ENCODE results near the gene SNX30.

The SNX30 gene

GRCh38 chr9:112752334-112753125 lies 2.0 kb downstream of the SNX30 start:
- DNase-seq: no peak

GRCh38 chr9:112753725-112754124 lies 3.2 kb downstream of the SNX30 start:
- peak; percentile 92 for DNase-seq

- DNase-seq: peak; percentile 81
Measured at GRCh38 chr9:112754578-112754977, 4.0 kb downstream of the SNX30 start.

- DNase-seq: peak; percentile 39
Measured at GRCh38 chr9:112755016-112755427, 4.5 kb downstream of the SNX30 start.

GRCh38 chr9:112755675-112756074 lies 5.1 kb downstream of the SNX30 start:
- DNase-seq: no peak

- peak; percentile 59 for DNase-seq
Measured at GRCh38 chr9:112757282-112757883, 6.8 kb downstream of the SNX30 start.

GRCh38 chr9:112757940-112758339 lies 7.4 kb downstream of the SNX30 start:
- no peak for DNase-seq

- no peak for DNase-seq
Measured at GRCh38 chr9:112760821-112761220, 10.3 kb downstream of the SNX30 start.

- no peak for DNase-seq
Measured at GRCh38 chr9:112761912-112762655, 11.5 kb downstream of the SNX30 start.

GRCh38 chr9:112762726-112763518 lies 12.4 kb downstream of the SNX30 start:
- no peak for DNase-seq

- DNase-seq: peak; percentile 72
Measured at GRCh38 chr9:112764344-112764743, 13.8 kb downstream of the SNX30 start.

GRCh38 chr9:112764837-112765236 lies 14.3 kb downstream of the SNX30 start:
- no peak for DNase-seq

- DNase-seq: no peak
Measured at GRCh38 chr9:112765281-112765680, 14.7 kb downstream of the SNX30 start.

GRCh38 chr9:112771359-112772214 lies 21.0 kb downstream of the SNX30 start:
- peak; percentile 54 for DNase-seq

- DNase-seq: no peak
Measured at GRCh38 chr9:112772215-112772509, 21.6 kb downstream of the SNX30 start.

GRCh38 chr9:112772551-112772950 lies 22.0 kb downstream of the SNX30 start:
- no peak for DNase-seq

GRCh38 chr9:112774006-112774996 lies 23.7 kb downstream of the SNX30 start:
- no peak for DNase-seq

GRCh38 chr9:112777914-112778313 lies 27.4 kb downstream of the SNX30 start:
- DNase-seq: no peak

GRCh38 chr9:112780450-112781036 lies 30.0 kb downstream of the SNX30 start:
- DNase-seq: no peak

GRCh38 chr9:112782218-112782617 lies 31.7 kb downstream of the SNX30 start:
- no peak for DNase-seq

- DNase-seq: no peak
Measured at GRCh38 chr9:112783551-112783954, 33.0 kb downstream of the SNX30 start.

Data from fibroblast of upper back skin (primary cell).